H1 (cell line): ENCODE data around the gene CAPN10.

Source experiments
- CHD2 ChIP-seq: IDR thresholded peaks from 2 replicates; pipeline ENCODE4 v1.6.1; 2012; ENCODE audit warnings: low read length, improper control_type of control experiment
- EZH2 ChIP-seq: fragments of 200-600 bp; sonication (generic); IDR thresholded peaks from 2 replicates; pipeline ENCODE4 v1.7.1; 2012; ENCODE audit warnings: low read depth, mild to moderate bottlenecking, moderate library complexity, low read length, inconsistent platforms; ENCODE audit not compliant: severe bottlenecking
- MAFK ChIP-seq: IDR thresholded peaks from 2 replicates; pipeline ENCODE4 v1.6.1; 2012; ENCODE audit warnings: low read depth, mild to moderate bottlenecking, improper control_type of control experiment, low read length
- POLR2A ChIP-seq, 2 experiments: IDR thresholded peaks; 1 replicate in 1 of 2; 2 replicates in 1 of 2; pipeline ENCODE4 v1.6.1; 2011; ENCODE audit warnings: low read depth in 2 of 2, low read length in 2 of 2, mild to moderate bottlenecking in 2 of 2; ENCODE audit errors: control extremely low read depth in 1 of 2
- RAD21 ChIP-seq, 2 experiments: IDR thresholded peaks in 1 of 2; conservative IDR thresholded peaks in 1 of 2; 2 replicates each; pipeline ENCODE4 v1.6.1; 2011; ENCODE audit warnings: low read depth in 2 of 2, low read length in 2 of 2, improper control_type of control experiment in 1 of 2, inconsistent platforms in 1 of 2, mild to moderate bottlenecking in 1 of 2, moderate library complexity in 1 of 2
- RFX5 ChIP-seq: IDR thresholded peaks from 2 replicates; pipeline ENCODE4 v1.6.1; 2011; ENCODE audit warnings: low read depth, low read length, improper control_type of control experiment, borderline replicate concordance
- TAF1 ChIP-seq: IDR thresholded peaks from 2 replicates; pipeline ENCODE4 v1.6.1; 2011; ENCODE audit warnings: mild to moderate bottlenecking, low read depth, low read length
- ZNF274 ChIP-seq: IDR thresholded peaks from 2 replicates; pipeline ENCODE4 v1.7.0; 2012; ENCODE audit warnings: low read length, borderline replicate concordance; ENCODE audit errors: extremely low read depth
- TF ChIP-seq, protein P1 (sequence below), 3 experiments: IDR thresholded peaks; 1 replicate in 2 of 3; 2 replicates in 1 of 3; pipeline versions ENCODE4 v1.5.1 to v1.6.1; 2011; ENCODE audit warnings: low read length in 3 of 3, mild to moderate bottlenecking in 3 of 3, inconsistent platforms in 2 of 3, low read depth in 1 of 3, moderate library complexity in 1 of 3; ENCODE audit not compliant: insufficient read depth in 1 of 3; ENCODE audit errors: control extremely low read depth in 1 of 3
- TF ChIP-seq, protein P2 (sequence below): IDR thresholded peaks from 2 replicates; pipeline ENCODE4 v1.6.1; 2011; ENCODE audit warnings: low read depth, mild to moderate bottlenecking, low read length; ENCODE audit not compliant: insufficient read depth
- TF ChIP-seq, protein P3 (sequence below): fragments of 300-600 bp; sonication (generic); IDR thresholded peaks from 2 replicates; pipeline ENCODE4 v1.7.1; 2012; ENCODE audit warnings: low read length, moderate library complexity, mild to moderate bottlenecking, inconsistent platforms; ENCODE audit not compliant: insufficient replicate concordance

DNA sequence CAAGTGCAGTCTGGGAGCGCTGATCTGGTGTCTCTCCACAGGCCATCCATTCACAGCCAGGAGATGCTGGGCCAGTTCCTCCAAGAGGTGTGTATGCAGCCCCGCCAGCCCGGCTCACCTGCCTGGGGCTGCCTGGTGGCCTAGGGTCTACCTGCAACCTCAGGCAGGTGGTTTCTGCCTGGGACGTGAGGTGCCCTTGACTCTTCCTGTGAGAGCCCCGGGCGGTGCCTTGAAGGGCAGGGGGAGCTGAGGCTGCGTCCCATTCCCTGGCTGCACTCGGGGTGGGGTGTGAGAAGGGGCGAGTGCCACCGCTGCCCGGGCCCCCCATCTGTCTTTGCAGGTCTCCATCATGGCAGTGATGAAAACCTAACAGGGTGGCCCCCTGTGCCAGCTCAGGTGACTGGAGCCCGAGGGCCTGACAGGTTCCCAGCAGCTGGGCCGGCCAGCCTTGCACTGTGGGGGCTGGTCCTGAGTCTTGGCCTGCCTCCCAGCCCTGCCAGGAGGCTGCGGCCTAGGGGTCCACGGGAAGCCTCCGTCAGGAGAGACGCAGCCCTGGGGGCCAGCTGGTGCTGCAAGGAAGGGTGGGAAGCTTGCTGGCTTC is 11.9 kb downstream of the CAPN10 start:
- TF ChIP-seq ZNF274 (no peak), POLR2A (IDR thresholded peaks at IDR 0.05; ENCODE audit: control extremely low read depth in 1 of 2, low read depth in 2 of 2, low read length in 2 of 2) (no peak), EZH2 (no peak), CHD2 (no peak), RAD21 (IDR thresholded peaks at IDR 0.05 in 1 of 2, conservative IDR thresholded peaks at IDR 0.05 in 1 of 2; ENCODE audit: low read depth in 2 of 2, low read length in 2 of 2) (no peak), MAFK (no peak), TAF1 (no peak), RFX5 (no peak)
- TF ChIP-seq, protein P1, sequence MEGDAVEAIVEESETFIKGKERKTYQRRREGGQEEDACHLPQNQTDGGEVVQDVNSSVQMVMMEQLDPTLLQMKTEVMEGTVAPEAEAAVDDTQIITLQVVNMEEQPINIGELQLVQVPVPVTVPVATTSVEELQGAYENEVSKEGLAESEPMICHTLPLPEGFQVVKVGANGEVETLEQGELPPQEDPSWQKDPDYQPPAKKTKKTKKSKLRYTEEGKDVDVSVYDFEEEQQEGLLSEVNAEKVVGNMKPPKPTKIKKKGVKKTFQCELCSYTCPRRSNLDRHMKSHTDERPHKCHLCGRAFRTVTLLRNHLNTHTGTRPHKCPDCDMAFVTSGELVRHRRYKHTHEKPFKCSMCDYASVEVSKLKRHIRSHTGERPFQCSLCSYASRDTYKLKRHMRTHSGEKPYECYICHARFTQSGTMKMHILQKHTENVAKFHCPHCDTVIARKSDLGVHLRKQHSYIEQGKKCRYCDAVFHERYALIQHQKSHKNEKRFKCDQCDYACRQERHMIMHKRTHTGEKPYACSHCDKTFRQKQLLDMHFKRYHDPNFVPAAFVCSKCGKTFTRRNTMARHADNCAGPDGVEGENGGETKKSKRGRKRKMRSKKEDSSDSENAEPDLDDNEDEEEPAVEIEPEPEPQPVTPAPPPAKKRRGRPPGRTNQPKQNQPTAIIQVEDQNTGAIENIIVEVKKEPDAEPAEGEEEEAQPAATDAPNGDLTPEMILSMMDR (IDR thresholded peaks at IDR 0.05; ENCODE audit: control extremely low read depth in 1 of 3, insufficient read depth in 1 of 3, low read depth in 1 of 3, low read length in 3 of 3), result no peak
- TF ChIP-seq, protein P2, sequence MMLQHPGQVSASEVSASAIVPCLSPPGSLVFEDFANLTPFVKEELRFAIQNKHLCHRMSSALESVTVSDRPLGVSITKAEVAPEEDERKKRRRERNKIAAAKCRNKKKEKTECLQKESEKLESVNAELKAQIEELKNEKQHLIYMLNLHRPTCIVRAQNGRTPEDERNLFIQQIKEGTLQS, result no peak
- TF ChIP-seq, protein P3, sequence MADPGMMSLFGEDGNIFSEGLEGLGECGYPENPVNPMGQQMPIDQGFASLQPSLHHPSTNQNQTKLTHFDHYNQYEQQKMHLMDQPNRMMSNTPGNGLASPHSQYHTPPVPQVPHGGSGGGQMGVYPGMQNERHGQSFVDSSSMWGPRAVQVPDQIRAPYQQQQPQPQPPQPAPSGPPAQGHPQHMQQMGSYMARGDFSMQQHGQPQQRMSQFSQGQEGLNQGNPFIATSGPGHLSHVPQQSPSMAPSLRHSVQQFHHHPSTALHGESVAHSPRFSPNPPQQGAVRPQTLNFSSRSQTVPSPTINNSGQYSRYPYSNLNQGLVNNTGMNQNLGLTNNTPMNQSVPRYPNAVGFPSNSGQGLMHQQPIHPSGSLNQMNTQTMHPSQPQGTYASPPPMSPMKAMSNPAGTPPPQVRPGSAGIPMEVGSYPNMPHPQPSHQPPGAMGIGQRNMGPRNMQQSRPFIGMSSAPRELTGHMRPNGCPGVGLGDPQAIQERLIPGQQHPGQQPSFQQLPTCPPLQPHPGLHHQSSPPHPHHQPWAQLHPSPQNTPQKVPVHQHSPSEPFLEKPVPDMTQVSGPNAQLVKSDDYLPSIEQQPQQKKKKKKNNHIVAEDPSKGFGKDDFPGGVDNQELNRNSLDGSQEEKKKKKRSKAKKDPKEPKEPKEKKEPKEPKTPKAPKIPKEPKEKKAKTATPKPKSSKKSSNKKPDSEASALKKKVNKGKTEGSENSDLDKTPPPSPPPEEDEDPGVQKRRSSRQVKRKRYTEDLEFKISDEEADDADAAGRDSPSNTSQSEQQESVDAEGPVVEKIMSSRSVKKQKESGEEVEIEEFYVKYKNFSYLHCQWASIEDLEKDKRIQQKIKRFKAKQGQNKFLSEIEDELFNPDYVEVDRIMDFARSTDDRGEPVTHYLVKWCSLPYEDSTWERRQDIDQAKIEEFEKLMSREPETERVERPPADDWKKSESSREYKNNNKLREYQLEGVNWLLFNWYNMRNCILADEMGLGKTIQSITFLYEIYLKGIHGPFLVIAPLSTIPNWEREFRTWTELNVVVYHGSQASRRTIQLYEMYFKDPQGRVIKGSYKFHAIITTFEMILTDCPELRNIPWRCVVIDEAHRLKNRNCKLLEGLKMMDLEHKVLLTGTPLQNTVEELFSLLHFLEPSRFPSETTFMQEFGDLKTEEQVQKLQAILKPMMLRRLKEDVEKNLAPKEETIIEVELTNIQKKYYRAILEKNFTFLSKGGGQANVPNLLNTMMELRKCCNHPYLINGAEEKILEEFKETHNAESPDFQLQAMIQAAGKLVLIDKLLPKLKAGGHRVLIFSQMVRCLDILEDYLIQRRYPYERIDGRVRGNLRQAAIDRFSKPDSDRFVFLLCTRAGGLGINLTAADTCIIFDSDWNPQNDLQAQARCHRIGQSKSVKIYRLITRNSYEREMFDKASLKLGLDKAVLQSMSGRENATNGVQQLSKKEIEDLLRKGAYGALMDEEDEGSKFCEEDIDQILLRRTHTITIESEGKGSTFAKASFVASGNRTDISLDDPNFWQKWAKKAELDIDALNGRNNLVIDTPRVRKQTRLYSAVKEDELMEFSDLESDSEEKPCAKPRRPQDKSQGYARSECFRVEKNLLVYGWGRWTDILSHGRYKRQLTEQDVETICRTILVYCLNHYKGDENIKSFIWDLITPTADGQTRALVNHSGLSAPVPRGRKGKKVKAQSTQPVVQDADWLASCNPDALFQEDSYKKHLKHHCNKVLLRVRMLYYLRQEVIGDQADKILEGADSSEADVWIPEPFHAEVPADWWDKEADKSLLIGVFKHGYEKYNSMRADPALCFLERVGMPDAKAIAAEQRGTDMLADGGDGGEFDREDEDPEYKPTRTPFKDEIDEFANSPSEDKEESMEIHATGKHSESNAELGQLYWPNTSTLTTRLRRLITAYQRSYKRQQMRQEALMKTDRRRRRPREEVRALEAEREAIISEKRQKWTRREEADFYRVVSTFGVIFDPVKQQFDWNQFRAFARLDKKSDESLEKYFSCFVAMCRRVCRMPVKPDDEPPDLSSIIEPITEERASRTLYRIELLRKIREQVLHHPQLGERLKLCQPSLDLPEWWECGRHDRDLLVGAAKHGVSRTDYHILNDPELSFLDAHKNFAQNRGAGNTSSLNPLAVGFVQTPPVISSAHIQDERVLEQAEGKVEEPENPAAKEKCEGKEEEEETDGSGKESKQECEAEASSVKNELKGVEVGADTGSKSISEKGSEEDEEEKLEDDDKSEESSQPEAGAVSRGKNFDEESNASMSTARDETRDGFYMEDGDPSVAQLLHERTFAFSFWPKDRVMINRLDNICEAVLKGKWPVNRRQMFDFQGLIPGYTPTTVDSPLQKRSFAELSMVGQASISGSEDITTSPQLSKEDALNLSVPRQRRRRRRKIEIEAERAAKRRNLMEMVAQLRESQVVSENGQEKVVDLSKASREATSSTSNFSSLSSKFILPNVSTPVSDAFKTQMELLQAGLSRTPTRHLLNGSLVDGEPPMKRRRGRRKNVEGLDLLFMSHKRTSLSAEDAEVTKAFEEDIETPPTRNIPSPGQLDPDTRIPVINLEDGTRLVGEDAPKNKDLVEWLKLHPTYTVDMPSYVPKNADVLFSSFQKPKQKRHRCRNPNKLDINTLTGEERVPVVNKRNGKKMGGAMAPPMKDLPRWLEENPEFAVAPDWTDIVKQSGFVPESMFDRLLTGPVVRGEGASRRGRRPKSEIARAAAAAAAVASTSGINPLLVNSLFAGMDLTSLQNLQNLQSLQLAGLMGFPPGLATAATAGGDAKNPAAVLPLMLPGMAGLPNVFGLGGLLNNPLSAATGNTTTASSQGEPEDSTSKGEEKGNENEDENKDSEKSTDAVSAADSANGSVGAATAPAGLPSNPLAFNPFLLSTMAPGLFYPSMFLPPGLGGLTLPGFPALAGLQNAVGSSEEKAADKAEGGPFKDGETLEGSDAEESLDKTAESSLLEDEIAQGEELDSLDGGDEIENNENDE, result no peak
